Testis (tissue), 2 donors: ENCODE measurements around the gene FMNL2.

Source experiments
- CTCF ChIP-seq, 3 experiments: fragments of 450-650 bp in 2 of 3; fragments of 200-600 bp in 1 of 3; sonication (generic) in 1 of 3; IDR thresholded peaks; one replicate each; pipeline ENCODE4 v1.5.1; 2016 to 2019; ENCODE audit warnings: antibody characterized with exemption in 3 of 3, mild to moderate bottlenecking in 2 of 3, moderate library complexity in 1 of 3
- POLR2A ChIP-seq: fragments of 450-650 bp; IDR thresholded peaks from one replicate; pipeline ENCODE4 v1.6.1; 2017; ENCODE audit warnings: antibody characterized with exemption, mild to moderate bottlenecking, moderate library complexity

DNA sequence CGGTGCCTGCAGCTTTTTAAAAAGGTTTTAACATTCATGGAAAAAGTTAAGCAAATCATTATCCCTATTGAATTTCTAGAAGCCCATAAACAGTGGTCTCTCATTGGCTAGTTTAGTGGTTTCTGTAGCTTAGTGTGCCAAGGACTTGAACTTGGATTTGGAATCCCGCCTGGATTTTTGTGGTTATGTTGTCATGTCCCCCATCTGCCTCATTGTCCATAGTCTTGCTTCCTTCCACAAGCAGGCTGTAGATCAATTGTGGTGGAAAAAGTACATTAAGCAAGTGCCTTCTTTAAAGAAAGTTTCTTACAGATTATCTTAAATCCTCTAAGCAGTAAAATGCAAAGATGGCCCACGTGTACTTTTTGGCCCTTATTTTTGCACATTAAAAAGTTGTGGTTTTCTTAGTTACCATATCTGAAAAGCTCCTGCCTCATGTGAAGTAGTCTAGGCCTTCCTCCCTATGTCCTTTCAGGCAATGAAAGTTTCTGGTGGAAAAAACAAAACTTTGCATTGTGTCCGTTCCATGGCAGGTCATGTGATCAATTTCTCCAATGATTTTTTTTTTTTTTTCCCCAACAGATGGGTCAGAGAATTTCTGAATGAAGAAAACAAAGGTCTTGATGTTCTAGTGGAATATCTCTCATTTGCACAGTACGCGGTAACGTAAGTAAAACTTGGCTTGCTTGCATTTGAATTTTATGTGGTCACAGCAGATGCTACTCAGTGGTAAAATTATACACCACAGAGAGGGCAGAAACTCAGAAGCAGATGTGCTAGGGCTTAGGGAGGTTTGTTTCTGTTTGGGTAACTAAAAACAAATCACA is 223.4 kb downstream of the FMNL2 start:
- TF ChIP-seq POLR2A (no peak), CTCF (IDR thresholded peaks at IDR 0.05) (no peak)
